GM12878 (cell line): Measurements from ENCODE around the gene SYT1. TPM values are rescaled to one million over a fixed set of nuclear protein-coding genes. Genes with fewer than 3 reads are reported as not detected.

Experiments used
- ATAC-seq: fragments of 200-7000 bp; cut with Tn5 transposase; 3 replicates; pipeline ENCODE4 v1.9.1; 2020; ENCODE audit warnings: mild to moderate bottlenecking, moderate library complexity
- BruUV-seq: library from RNA; stranded (reverse); fragments of 400-500 nt; replicated peaks from 2 replicates; lab custom pipeline; 2021; lab: Mats Ljungman, UMichigan
- CTCF ChIA-PET: fragments of 300-600 bp; sonication (Branson Sonifier 250); formaldehyde crosslinking; extraction: SDS; loops from one replicate; lab custom pipeline; 2021; ENCODE audit warnings: inconsistent platforms; lab: Yijun Ruan, JAX
- POLR2A ChIA-PET: fragments of 350-600 bp; formaldehyde crosslinking; extraction: SDS; loops from one replicate; lab custom pipeline; 2021; ENCODE audit warnings: inconsistent platforms; lab: Charles Lee
- RAD21 ChIA-PET: fragments of 300-600 bp; sonication (Branson Sonifier 250); formaldehyde crosslinking; loops from one replicate; lab custom pipeline; 2023; ENCODE audit warnings: antibody characterized with exemption; ENCODE audit not compliant: unreplicated experiment; lab: Charles Lee
- SMC1A ChIA-PET: fragments of 300-600 bp; sonication (Branson Sonifier 250); formaldehyde crosslinking; loops from one replicate; lab custom pipeline; 2023; ENCODE audit not compliant: unreplicated experiment, uncharacterized antibody; lab: Charles Lee
- DNase-seq: peaks from one replicate; pipeline ENCODE4 v3.0.0-alpha.2; 2011; ENCODE audit warnings: low read depth, low spot score
- FAIRE-seq: peaks from 3 replicates; lab custom pipeline; 2011; peaks lifted over from hg19 to GRCh38; lab: Jason Lieb, UNC
- H2AFZ ChIP-seq: 2 replicates; pipeline ENCODE4 v1.6.0; 2011; ENCODE audit warnings: low read depth, low read length, control low read depth; ENCODE audit not compliant: control insufficient read depth
- H3K27ac ChIP-seq: 2 replicates; pipeline ENCODE4 v1.5.1; 2011; ENCODE audit warnings: control low read depth; ENCODE audit not compliant: control insufficient read depth, insufficient read depth
- H3K27me3 ChIP-seq, 2 experiments: replicated peaks in 1 of 2; 2 replicates each; pipeline versions ENCODE4 v1.6.0 to v1.6.1; 2011; ENCODE audit warnings: low read length in 1 of 2; ENCODE audit not compliant: control insufficient read depth in 2 of 2, insufficient read depth in 2 of 2
- H3K36me3 ChIP-seq, 2 experiments: 2 replicates each; pipeline ENCODE4 v1.5.1; 2011; ENCODE audit warnings: low read length in 1 of 2; ENCODE audit not compliant: control insufficient read depth in 2 of 2, insufficient read depth in 2 of 2
- H3K4me1 ChIP-seq: 2 replicates; pipeline ENCODE4 v1.6.1; 2011; ENCODE audit warnings: mild to moderate bottlenecking, low read length, moderate library complexity, mixed read lengths; ENCODE audit not compliant: control insufficient read depth, insufficient read depth
- H3K4me2 ChIP-seq: 2 replicates; pipeline ENCODE4 v1.6.0; 2011; ENCODE audit warnings: control low read depth; ENCODE audit not compliant: control insufficient read depth, insufficient read depth
- H3K4me3 ChIP-seq: fragments of 200-600 bp; sonication (generic); 2 replicates; pipeline ENCODE4 v1.5.1; 2016
- H3K79me2 ChIP-seq: 2 replicates; pipeline ENCODE4 v1.6.0; 2011; ENCODE audit warnings: low read length; ENCODE audit not compliant: control insufficient read depth, insufficient read depth
- H3K9ac ChIP-seq: 2 replicates; pipeline ENCODE4 v1.8.0; 2011; ENCODE audit warnings: low read length, control low read depth, mixed read lengths; ENCODE audit not compliant: control insufficient read depth, insufficient read depth
- H3K9me3 ChIP-seq: replicated peaks from 3 replicates; pipeline ENCODE4 v1.5.1; 2011; ENCODE audit warnings: mild to moderate bottlenecking, low read length; ENCODE audit not compliant: control insufficient read depth, insufficient read depth
- H4K20me1 ChIP-seq: 2 replicates; pipeline ENCODE4 v1.6.0; 2011; ENCODE audit not compliant: control insufficient read depth, insufficient read depth
- ASH2L ChIP-seq: fragments of 300-600, 200-600 bp; sonication (generic); IDR thresholded peaks from 2 replicates; pipeline ENCODE4 v1.6.1; 2017; ENCODE audit warnings: low read depth, mild to moderate bottlenecking, borderline replicate concordance
- NFIC ChIP-seq: IDR thresholded peaks from 2 replicates; pipeline ENCODE4 v1.6.1; 2012; ENCODE audit warnings: low read depth, mild to moderate bottlenecking, inconsistent platforms, low read length, moderate library complexity
- PAX8 ChIP-seq: fragments of 450-650 bp; IDR thresholded peaks from 2 replicates; pipeline ENCODE4 v1.6.1; 2017; ENCODE audit warnings: mild to moderate bottlenecking, moderate library complexity
- PML ChIP-seq: IDR thresholded peaks from 2 replicates; pipeline ENCODE4 v1.6.1; 2012; ENCODE audit warnings: low read length, inconsistent platforms
- SREBF2 ChIP-seq: IDR thresholded peaks from 2 replicates; pipeline ENCODE4 v1.6.1; 2012; ENCODE audit warnings: mild to moderate bottlenecking, low read length
- TARDBP ChIP-seq: IDR thresholded peaks from 2 replicates; pipeline ENCODE4 v1.6.1; 2016; ENCODE audit warnings: borderline replicate concordance
- USF2 ChIP-seq: IDR thresholded peaks from 2 replicates; pipeline ENCODE4 v1.6.1; 2011; ENCODE audit warnings: low read depth, low read length, improper control_type of control experiment, borderline replicate concordance
- ZNF207 ChIP-seq: fragments of 450-650 bp; IDR thresholded peaks from 2 replicates; pipeline ENCODE4 v1.6.1; 2014; ENCODE audit warnings: antibody characterized with exemption, mild to moderate bottlenecking, borderline replicate concordance
- WGBS: methylation state at CpG from one replicate; pipeline ENCODE4 v1.1.6; 2016; ENCODE audit warnings: low lambda C conversion rate; ENCODE audit not compliant: insufficient replicate concordance, insufficient coverage; ENCODE audit errors: missing lambda C conversion rate; 5-methylcytosine and 5-hydroxymethylcytosine counted together
- in situ Hi-C: fragments of 300-500 bp; cut with MboI; formaldehyde crosslinking; loops from 9 replicates; pipeline ENCODE4 v1.14.3; 2018; ENCODE audit warnings: mixed read lengths
- intact Hi-C: fragments of 100-400 bp; cut with micrococcal nuclease; formaldehyde crosslinking; loops from one replicate; pipeline ENCODE4 v1.14.2; 2022; ENCODE audit not compliant: unreplicated experiment
- polyA plus RNA-seq, 11 experiments: library from polyadenylated mRNA; depleted of rRNA in 4 of 11; unstranded in 6 of 11; stranded (reverse) in 5 of 11; fragments of >200 nt; fragmentation: Nextera tagmentation in 4 of 11; fragmentation: Illumina TruSeq in 1 of 11; extraction: Ambion mirVana in 4 of 11; extraction: Trizol in 1 of 11; gene quantifications; 1 replicate in 1 of 11; 2 replicates in 10 of 11; pipeline versions ENCODE4 v1.2.1 to v1.2.3, GENCODE V29; 2011 to 2016; ENCODE audit warnings: inconsistent platforms in 2 of 11, missing spikeins in 2 of 11, low read depth in 1 of 11
- total RNA-seq, 4 experiments: library from RNA; depleted of rRNA in 3 of 4; stranded (reverse); fragments of >200 nt in 3 of 4; fragmentation: Illumina TruSeq in 1 of 4; extraction: Trizol in 1 of 4; gene quantifications; 2 replicates each; pipeline versions ENCODE4 v1.2.1 to v1.2.3, GENCODE V29; 2013 to 2021

SYT1 gene
- total and polyA plus RNA-seq, 10 of the 15 experiments (the other 5 are each of a cell fraction or from before 2014, with no cell fraction given), result 0.10 to 0.28 TPM; not detected in 8

GRCh38 chr12:78928200-78929074, 63.9 kb downstream of the SYT1 start (continued):
- TF ChIP-seq SREBF2 (no peak), NFIC (no peak), TARDBP (no peak), USF2 (no peak), ZNF207 (no peak)

GRCh38 chr12:78929075-78929418, 64.5 kb downstream of the SYT1 start:
- Histone ChIP-seq H4K20me1 (no peaks in the 10 kb centered on the region), H3K4me3 (no peak overlapping the region), H3K4me2 (no peak overlapping the region), H3K27ac (no peak overlapping the region), H2AFZ (no peak overlapping the region), H3K36me3 (no peaks in the 10 kb centered on the region), H3K27me3 (no peaks in the 10 kb centered on the region), H3K79me2 (no peaks in the 10 kb centered on the region), H3K4me1 (no peaks in the 10 kb centered on the region), H3K9ac (no peak overlapping the region), H3K9me3 (no peaks in the 10 kb centered on the region)
- ChIA-PET RAD21 (interaction anchor here (0.6 kb wide), 1 partner anchor 13 kb away, joined by 3 read pairs; no protein-coding TSS in a partner anchor), SMC1A (no interaction called here), POLR2A (no interaction called here), CTCF (no interaction called here)
- ATAC-seq (no peak), FAIRE-seq (no peak), DNase-seq (no peak)
- no TSS peak for BruUV-seq
- 37% methylated on average over 6 of the region's 7 CpGs for WGBS
- TF ChIP-seq PML, result no peak
- no peak for TF ChIP-seq PAX8
- TF ChIP-seq ASH2L, result no peak
- in situ Hi-C loops (no loop called here), intact Hi-C loops (no loop called here)
